Keratinocyte (primary cell): ENCODE results near the gene SRPK1. TPM values are rescaled to one million over a fixed set of nuclear protein-coding genes. Genes with fewer than 3 reads are reported as not detected.

Experiments
- DNase-seq: peaks from one replicate; pipeline ENCODE4 v3.0.0-alpha.2; 2011; ENCODE audit warnings: low read depth, missing footprints, low spot score
- FAIRE-seq: peaks from 2 replicates; lab custom pipeline; 2011; peaks lifted over from hg19 to GRCh38; lab: Jason Lieb, UNC
- H2AFZ ChIP-seq: 2 replicates; pipeline ENCODE4 v1.6.0; 2012; ENCODE audit warnings: low read length, control low read depth, inconsistent platforms; ENCODE audit not compliant: control insufficient read depth
- H3K27ac ChIP-seq: 2 replicates; pipeline ENCODE4 v1.5.1; 2011; ENCODE audit warnings: low read length; ENCODE audit not compliant: control insufficient read depth, insufficient read depth
- H3K27me3 ChIP-seq: 3 replicates; pipeline ENCODE4 v1.6.0; 2011; ENCODE audit warnings: low read length; ENCODE audit not compliant: control insufficient read depth, insufficient read depth; ENCODE audit errors: extremely low read depth
- H3K36me3 ChIP-seq, 2 experiments: 2 replicates in 1 of 2; 3 replicates in 1 of 2; pipeline ENCODE4 v1.5.1; 2011; ENCODE audit warnings: low read length in 2 of 2, mild to moderate bottlenecking in 1 of 2; ENCODE audit not compliant: control insufficient read depth in 2 of 2, insufficient read depth in 2 of 2; ENCODE audit errors: extremely low read depth in 1 of 2
- H3K4me1 ChIP-seq: 3 replicates; pipeline ENCODE4 v1.5.1; 2011; ENCODE audit warnings: low read length; ENCODE audit not compliant: control insufficient read depth, insufficient read depth; ENCODE audit errors: extremely low read depth
- H3K4me2 ChIP-seq: 3 replicates; pipeline ENCODE4 v1.6.0; 2011; ENCODE audit warnings: low read depth, low read length; ENCODE audit not compliant: control insufficient read depth, insufficient read depth; ENCODE audit errors: extremely low read depth
- H3K4me3 ChIP-seq, 3 experiments: fragments of 200-600 bp in 1 of 3; sonication (generic) in 1 of 3; 2 replicates in 2 of 3; 3 replicates in 1 of 3; pipeline ENCODE4 v1.5.1; 2011 to 2016; ENCODE audit warnings: low read length in 3 of 3, mild to moderate bottlenecking in 3 of 3, control low read depth in 2 of 3, inconsistent platforms in 1 of 3, low read depth in 1 of 3, mixed read lengths in 1 of 3, mixed run types in 1 of 3, moderate library complexity in 1 of 3; ENCODE audit not compliant: control insufficient read depth in 2 of 3, insufficient read depth in 2 of 3; ENCODE audit errors: extremely low read depth in 1 of 3
- H3K79me2 ChIP-seq: 2 replicates; pipeline ENCODE4 v1.6.0; 2012; ENCODE audit warnings: low read length; ENCODE audit not compliant: control insufficient read depth, insufficient read depth
- H3K9ac ChIP-seq: 3 replicates; pipeline ENCODE4 v1.6.0; 2011; ENCODE audit warnings: low read length; ENCODE audit not compliant: control insufficient read depth, insufficient read depth; ENCODE audit errors: extremely low read depth
- H3K9me1 ChIP-seq: 3 replicates; pipeline ENCODE4 v1.6.0; 2011; ENCODE audit warnings: low read length; ENCODE audit not compliant: control insufficient read depth, insufficient read depth; ENCODE audit errors: extremely low read depth
- H3K9me3 ChIP-seq: 2 replicates; pipeline ENCODE4 v1.5.1; 2012; ENCODE audit warnings: low read depth, low read length; ENCODE audit not compliant: control insufficient read depth
- H4K20me1 ChIP-seq: 3 replicates; pipeline ENCODE4 v1.6.0; 2011; ENCODE audit warnings: low read length; ENCODE audit not compliant: control insufficient read depth, insufficient read depth; ENCODE audit errors: extremely low read depth
- CTCF ChIP-seq, 3 experiments: IDR thresholded peaks in 1 of 3; conservative IDR thresholded peaks in 1 of 3; optimal IDR thresholded peaks in 1 of 3; 2 replicates in 2 of 3; 3 replicates in 1 of 3; pipeline versions ENCODE3 to v1.5.1; 2011; ENCODE audit warnings: low read length in 3 of 3, mild to moderate bottlenecking in 3 of 3, moderate library complexity in 2 of 3, control low read depth in 1 of 3, inconsistent platforms in 1 of 3; ENCODE audit not compliant: insufficient read depth in 2 of 3; ENCODE audit errors: extremely low read depth in 1 of 3
- EZH2 ChIP-seq: IDR thresholded peaks from one replicate; pipeline ENCODE4 v1.6.1; 2012; ENCODE audit warnings: inconsistent platforms, mild to moderate bottlenecking, low read length, moderate library complexity
- dilution Hi-C: fragments of 300-500 bp; cut with MboI; formaldehyde crosslinking; loops from one replicate; pipeline ENCODE4 v1.7.0; 2020; ENCODE audit warnings: low sequenced_read_pairs; ENCODE audit not compliant: extremely low pct_ligation_motif_present
- polyA plus RNA-seq, 5 experiments: library from polyadenylated mRNA; depleted of rRNA in 3 of 5; stranded (reverse) in 3 of 5; stranded (forward) in 1 of 5; unstranded in 1 of 5; fragments of >200 nt; gene quantifications; 1 replicate in 1 of 5; 2 replicates in 3 of 5; 3 replicates in 1 of 5; pipeline versions ENCODE4 v1.2.1 to v1.2.3, GENCODE V29; 2011 to 2012; ENCODE audit warnings: missing spikeins in 2 of 5, low read depth in 1 of 5, low replicate concordance in 1 of 5

SRPK1 gene
- polyA plus RNA-seq, 1 donor (not counting 4 experiments of a cell fraction or from before 2014, with no cell fraction given) = 64.1 TPM

GRCh38 chr6:35969646-35970045, 48.7 kb upstream of the SRPK1 start:
- Histone ChIP-seq H3K4me3 (no peak overlapping the region), H3K9me1 (no peaks in the 10 kb centered on the region), H3K79me2 (no peaks in the 10 kb centered on the region), H3K4me2 (no peak overlapping the region), H4K20me1 (no peaks in the 10 kb centered on the region), H3K27ac (no peak overlapping the region), H3K9ac (no peak overlapping the region), H3K36me3 (no peaks in the 10 kb centered on the region), H3K9me3 (no peaks in the 10 kb centered on the region), H3K4me1 (no peaks in the 10 kb centered on the region), H3K27me3 (no peaks in the 10 kb centered on the region), H2AFZ (no peak overlapping the region)
- no peak for DNase-seq
- dilution Hi-C loops = no loop called here
- no peak for TF ChIP-seq CTCF (optimal IDR thresholded peaks at IDR 0.05 in 1 of 3, IDR thresholded peaks at IDR 0.05 in 1 of 3, conservative IDR thresholded peaks at IDR 0.05 in 1 of 3; ENCODE audit: extremely low read depth in 1 of 3, insufficient read depth in 2 of 3, low read length in 3 of 3)
- no peak for TF ChIP-seq EZH2
- FAIRE-seq = no peak

GRCh38 chr6:35968821-35969220, 47.9 kb upstream of the SRPK1 start:
- no peak for TF ChIP-seq CTCF (optimal IDR thresholded peaks at IDR 0.05 in 1 of 3, IDR thresholded peaks at IDR 0.05 in 1 of 3, conservative IDR thresholded peaks at IDR 0.05 in 1 of 3; ENCODE audit: extremely low read depth in 1 of 3, insufficient read depth in 2 of 3, low read length in 3 of 3)
- TF ChIP-seq EZH2 = no peak
- Histone ChIP-seq H3K4me3 (no peak overlapping the region), H3K9me3 (no peaks in the 10 kb centered on the region), H3K9ac (no peak overlapping the region), H3K79me2 (no peaks in the 10 kb centered on the region), H3K27me3 (no peaks in the 10 kb centered on the region), H3K4me1 (no peaks in the 10 kb centered on the region), H2AFZ (no peak overlapping the region), H3K27ac (no peak overlapping the region), H3K9me1 (no peaks in the 10 kb centered on the region), H3K4me2 (no peak overlapping the region), H4K20me1 (no peaks in the 10 kb centered on the region), H3K36me3 (no peaks in the 10 kb centered on the region)
- DNase-seq = no peak
- no peak for FAIRE-seq
- dilution Hi-C loops = no loop called here
